Measurements from ENCODE around the gene LNX1. TPM values are rescaled to one million over a fixed set of nuclear protein-coding genes. Genes with fewer than 3 reads are reported as not detected.

Gene LNX1
- total RNA-seq, 2 donors from 2014 or later, result not detected

DNA sequence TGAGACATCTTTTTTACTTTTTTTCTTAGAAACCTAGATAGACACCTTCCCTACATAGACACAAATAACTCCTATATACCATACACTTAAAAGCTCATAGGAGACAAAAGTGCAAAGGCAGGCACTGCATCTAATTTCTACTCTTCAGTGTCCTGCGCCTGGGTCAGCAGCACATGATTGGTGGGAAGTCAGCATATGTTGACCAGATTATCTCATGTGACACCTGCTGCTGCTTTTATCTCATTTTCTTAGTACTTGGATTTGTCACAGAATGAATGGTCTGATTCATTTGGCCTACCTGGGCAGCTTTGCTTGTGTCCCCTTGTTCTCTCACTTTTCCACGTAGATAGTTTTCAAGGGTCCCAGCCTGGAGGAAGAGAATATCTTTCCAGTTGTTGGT, 24.9 kb upstream of the LNX1 start:
- no peak overlapping the region for H3K4me3 Mint-ChIP-seq
- H3K4me1 Mint-ChIP-seq, result no peaks in the 10 kb centered on the region
- no peak overlapping the region for H3K27ac Mint-ChIP-seq

GRCh38 chr4:53614591-53614990, 23.3 kb upstream of the LNX1 start:
- H3K9me3 Mint-ChIP-seq, result peaks cover 3% of the 10 kb centered on the region
- H3K36me3 Mint-ChIP-seq (ENCODE audit: low read depth), result no peaks in the 10 kb centered on the region
- ATAC-seq (replicated peaks), result no peak
- H3K4me1 Mint-ChIP-seq, result no peaks in the 10 kb centered on the region
- no peak overlapping the region for H3K27ac Mint-ChIP-seq
- no peak overlapping the region for H3K4me3 Mint-ChIP-seq
- peaks cover 5% of the 10 kb centered on the region for H3K27me3 Mint-ChIP-seq

More for the DNA sequence above, 24.9 kb upstream of the LNX1 start:
- no peak for ATAC-seq (replicated peaks)
- peaks cover 7% of the 10 kb centered on the region for H3K27me3 Mint-ChIP-seq
- H3K9me3 Mint-ChIP-seq, result peaks cover 3% of the 10 kb centered on the region
- no peaks in the 10 kb centered on the region for H3K36me3 Mint-ChIP-seq (ENCODE audit: low read depth)

DNA sequence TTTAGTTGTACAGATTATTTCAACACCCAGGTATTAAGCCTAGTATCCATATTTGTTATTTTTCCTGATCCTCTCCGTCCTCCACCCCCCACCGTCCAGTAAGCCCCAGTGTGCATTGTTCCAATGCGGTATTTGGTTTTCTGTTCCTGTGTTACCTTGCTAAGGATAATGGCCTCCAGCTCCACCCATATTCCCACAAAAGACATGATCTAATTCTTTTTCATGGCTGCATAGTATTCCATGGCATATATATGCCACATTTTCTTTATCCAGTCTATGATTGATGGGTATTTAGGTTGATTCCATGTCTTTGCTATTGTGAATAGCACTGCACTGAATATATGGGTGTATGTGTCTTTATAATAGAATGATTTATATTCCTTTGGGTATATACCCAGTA, 22.1 kb upstream of the LNX1 start:
- H3K4me1 Mint-ChIP-seq, result no peaks in the 10 kb centered on the region
- ATAC-seq (replicated peaks), result no peak
- no peak overlapping the region for H3K27ac Mint-ChIP-seq
- H3K36me3 Mint-ChIP-seq (ENCODE audit: low read depth), result no peaks in the 10 kb centered on the region
- no peak overlapping the region for H3K4me3 Mint-ChIP-seq
- peaks cover 8% of the 10 kb centered on the region for H3K27me3 Mint-ChIP-seq
- peaks cover 3% of the 10 kb centered on the region for H3K9me3 Mint-ChIP-seq

- peaks cover 10% of the 10 kb centered on the region for H3K9me3 Mint-ChIP-seq
- H3K4me3 Mint-ChIP-seq, result no peak overlapping the region
- no peaks in the 10 kb centered on the region for H3K36me3 Mint-ChIP-seq (ENCODE audit: low read depth)
Measured at GRCh38 chr4:53608649-53609048, 17.4 kb upstream of the LNX1 start.

DNA sequence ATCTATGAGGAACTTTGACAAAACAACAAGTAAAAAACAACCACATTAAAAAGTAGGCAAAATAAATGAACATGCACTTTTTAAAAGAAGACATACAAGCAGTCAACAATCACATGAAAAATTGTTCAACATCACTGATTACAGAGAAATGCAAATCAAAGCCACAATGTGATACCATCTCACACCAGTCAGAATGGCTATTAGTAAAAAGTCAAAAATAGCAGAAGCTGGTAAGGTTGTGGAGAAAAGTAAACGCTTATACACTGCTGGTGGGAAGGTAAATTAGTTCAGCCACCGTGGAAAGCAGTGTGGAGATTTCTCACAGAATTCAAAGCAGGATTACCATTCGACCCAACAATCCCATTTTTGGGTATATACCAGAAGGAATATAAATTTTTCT, 17.0 kb upstream of the LNX1 start:
- no peak overlapping the region for H3K27ac Mint-ChIP-seq
- no peak for ATAC-seq (replicated peaks)
- H3K4me1 Mint-ChIP-seq, result no peaks in the 10 kb centered on the region
- H3K9me3 Mint-ChIP-seq, result peaks cover 7% of the 10 kb centered on the region
- peaks cover 15% of the 10 kb centered on the region for H3K27me3 Mint-ChIP-seq
- no peaks in the 10 kb centered on the region for H3K36me3 Mint-ChIP-seq (ENCODE audit: low read depth)
- no peak overlapping the region for H3K4me3 Mint-ChIP-seq

More at GRCh38 chr4:53608649-53609048, 17.4 kb upstream of the LNX1 start:
- Mint-ChIP-seq H3K4me1 (no peaks in the 10 kb centered on the region), H3K27me3 (peaks cover 14% of the 10 kb centered on the region), H3K27ac (no peak overlapping the region)
- no peak for ATAC-seq (replicated peaks)

DNA sequence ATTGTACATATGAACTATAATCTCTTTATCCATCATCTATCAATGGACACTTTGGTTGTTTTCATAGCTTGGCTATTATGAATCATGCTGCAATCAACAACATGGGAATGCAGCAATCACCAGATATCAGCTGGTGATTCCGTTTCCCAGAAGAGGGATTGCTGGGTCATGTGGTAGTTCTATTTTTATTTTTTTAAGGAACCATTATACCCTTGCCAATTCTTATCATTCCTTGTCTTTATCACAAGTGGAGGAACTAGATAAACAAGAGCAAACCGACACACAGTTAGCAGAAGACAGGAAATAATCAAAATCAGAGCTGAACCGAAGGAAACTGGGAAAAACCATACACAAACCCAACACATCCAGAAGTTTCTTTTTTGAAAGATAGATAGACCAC, 14.5 kb upstream of the LNX1 start:
- Mint-ChIP-seq H3K27ac (no peak overlapping the region), H3K4me3 (no peak overlapping the region), H3K27me3 (peaks cover 26% of the 10 kb centered on the region), H3K4me1 (no peaks in the 10 kb centered on the region), H3K9me3 (peaks cover 7% of the 10 kb centered on the region), H3K36me3 (ENCODE audit: low read depth) (no peaks in the 10 kb centered on the region)
- no peak for ATAC-seq (replicated peaks)

- Mint-ChIP-seq H3K27ac (no peak overlapping the region), H3K4me3 (no peak overlapping the region), H3K4me1 (no peaks in the 10 kb centered on the region), H3K9me3 (peaks cover 7% of the 10 kb centered on the region), H3K27me3 (peaks cover 26% of the 10 kb centered on the region), H3K36me3 (ENCODE audit: low read depth) (no peaks in the 10 kb centered on the region)
- no peak for ATAC-seq (replicated peaks)
Measured at GRCh38 chr4:53602390-53602789, 11.1 kb upstream of the LNX1 start.

- H3K27me3 Mint-ChIP-seq, result peaks cover 21% of the 10 kb centered on the region
- H3K9me3 Mint-ChIP-seq, result peaks cover 3% of the 10 kb centered on the region
- no peak for ATAC-seq (replicated peaks)
- no peak overlapping the region for H3K27ac Mint-ChIP-seq
- no peaks in the 10 kb centered on the region for H3K4me1 Mint-ChIP-seq
- H3K4me3 Mint-ChIP-seq, result no peak overlapping the region
- no peaks in the 10 kb centered on the region for H3K36me3 Mint-ChIP-seq (ENCODE audit: low read depth)
Measured at GRCh38 chr4:53601251-53601764, 10.0 kb upstream of the LNX1 start.

GRCh38 chr4:53599632-53600031, 8.3 kb upstream of the LNX1 start:
- H3K36me3 Mint-ChIP-seq (ENCODE audit: low read depth), result no peaks in the 10 kb centered on the region
- no peaks in the 10 kb centered on the region for H3K9me3 Mint-ChIP-seq
- H3K4me3 Mint-ChIP-seq, result no peak overlapping the region
- no peaks in the 10 kb centered on the region for H3K4me1 Mint-ChIP-seq
- H3K27me3 Mint-ChIP-seq, result peaks cover 15% of the 10 kb centered on the region
- no peak overlapping the region for H3K27ac Mint-ChIP-seq
- no peak for ATAC-seq (replicated peaks)

DNA sequence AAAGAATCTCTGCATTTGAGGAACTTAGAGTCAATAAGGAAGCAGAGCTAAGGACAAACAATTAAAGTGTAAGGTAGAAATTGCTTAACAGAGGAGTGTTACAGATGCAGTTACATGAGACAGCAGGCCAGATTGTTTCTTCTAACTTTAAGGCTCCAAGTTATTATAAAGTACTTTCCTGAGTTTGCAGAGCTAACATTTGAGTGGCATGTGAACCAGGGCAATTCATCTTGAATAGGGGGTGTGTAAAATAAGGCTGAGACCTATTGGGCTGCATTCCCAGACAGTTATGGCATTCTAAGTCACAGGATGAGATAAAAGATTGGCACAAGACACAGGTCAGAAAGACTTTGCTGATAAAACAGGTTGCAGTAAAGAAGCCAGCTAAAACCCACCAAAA, 7.6 kb upstream of the LNX1 start:
- Mint-ChIP-seq H3K9me3 (no peaks in the 10 kb centered on the region), H3K36me3 (ENCODE audit: low read depth) (no peaks in the 10 kb centered on the region), H3K4me1 (no peaks in the 10 kb centered on the region), H3K4me3 (no peak overlapping the region), H3K27ac (no peak overlapping the region), H3K27me3 (peaks cover 18% of the 10 kb centered on the region)
- ATAC-seq (replicated peaks), result no peak

DNA sequence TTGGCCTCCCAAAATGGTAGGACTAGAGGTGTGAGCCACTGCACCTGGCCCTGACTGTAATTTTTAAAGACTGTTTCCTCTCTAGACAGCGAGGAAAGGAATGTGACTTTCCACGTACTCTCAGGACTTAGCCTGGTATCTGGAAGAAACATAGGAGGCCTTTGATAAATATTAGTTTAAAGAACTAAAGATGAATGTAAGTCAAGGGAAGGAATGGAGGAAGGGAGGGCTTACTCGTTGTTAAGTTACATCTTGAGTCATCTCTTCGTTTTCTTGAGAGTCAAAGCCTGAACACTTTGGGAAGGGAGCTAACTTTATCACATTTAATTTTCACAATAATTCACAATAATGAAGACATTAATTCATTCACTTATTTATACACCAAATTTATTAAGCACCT, 7.2 kb upstream of the LNX1 start:
- H3K27ac Mint-ChIP-seq, result no peak overlapping the region
- H3K4me1 Mint-ChIP-seq, result no peaks in the 10 kb centered on the region
- H3K9me3 Mint-ChIP-seq, result no peaks in the 10 kb centered on the region
- no peaks in the 10 kb centered on the region for H3K36me3 Mint-ChIP-seq (ENCODE audit: low read depth)
- no peak for ATAC-seq (replicated peaks)
- no peak overlapping the region for H3K4me3 Mint-ChIP-seq
- H3K27me3 Mint-ChIP-seq, result peaks cover 18% of the 10 kb centered on the region

- Mint-ChIP-seq H3K9me3 (no peaks in the 10 kb centered on the region), H3K4me1 (no peaks in the 10 kb centered on the region), H3K27ac (no peak overlapping the region), H3K36me3 (ENCODE audit: low read depth) (no peaks in the 10 kb centered on the region), H3K4me3 (no peak overlapping the region), H3K27me3 (peaks cover 21% of the 10 kb centered on the region)
- ATAC-seq (replicated peaks), result no peak
Measured at GRCh38 chr4:53596901-53597300, 5.6 kb upstream of the LNX1 start.

GRCh38 chr4:53595834-53596233, 4.5 kb upstream of the LNX1 start:
- Mint-ChIP-seq H3K9me3 (no peaks in the 10 kb centered on the region), H3K36me3 (ENCODE audit: low read depth) (no peaks in the 10 kb centered on the region), H3K27ac (no peak overlapping the region), H3K4me1 (peaks cover 5% of the 10 kb centered on the region), H3K27me3 (peaks cover 29% of the 10 kb centered on the region), H3K4me3 (no peak overlapping the region)
- ATAC-seq (replicated peaks), result no peak

- H3K4me1 Mint-ChIP-seq, result peaks cover 5% of the 10 kb centered on the region
- no peaks in the 10 kb centered on the region for H3K9me3 Mint-ChIP-seq
- no peak overlapping the region for H3K4me3 Mint-ChIP-seq
Measured at GRCh38 chr4:53595204-53595603, 3.9 kb upstream of the LNX1 start.

GRCh38 chr4:53593765-53594164, 2.5 kb upstream of the LNX1 start:
- no peaks in the 10 kb centered on the region for H3K36me3 Mint-ChIP-seq (ENCODE audit: low read depth)
- no peak overlapping the region for H3K27ac Mint-ChIP-seq
- no peaks in the 10 kb centered on the region for H3K9me3 Mint-ChIP-seq
- H3K4me3 Mint-ChIP-seq, result no peak overlapping the region
- peaks cover 5% of the 10 kb centered on the region for H3K4me1 Mint-ChIP-seq
- H3K27me3 Mint-ChIP-seq, result peaks cover 40% of the 10 kb centered on the region
- no peak for ATAC-seq (replicated peaks)

More at GRCh38 chr4:53595204-53595603, 3.9 kb upstream of the LNX1 start:
- no peak for ATAC-seq (replicated peaks)
- Mint-ChIP-seq H3K27me3 (peaks cover 34% of the 10 kb centered on the region), H3K36me3 (ENCODE audit: low read depth) (no peaks in the 10 kb centered on the region), H3K27ac (no peak overlapping the region)

All from activated T-helper 17 cell treated with anti-CD3 and anti-CD28 coated beads, Interleukin-2, amount 50 U/mL, for 72 hours (primary cell).